GM12875 (cell line): ENCODE results near the gene DDIT4.

Experiments
- H3K4me3 ChIP-seq: one replicate; pipeline ENCODE4 v1.5.1; 2011; ENCODE audit warnings: low read depth, low read length, control low read depth
- TF ChIP-seq, protein P1 (sequence below): IDR thresholded peaks from 2 replicates; pipeline ENCODE4 v1.5.1; 2011; ENCODE audit warnings: low read depth, mild to moderate bottlenecking, control low read depth, inconsistent platforms, low read length, moderate library complexity, borderline replicate concordance; ENCODE audit not compliant: insufficient read depth

DDIT4 gene

DNA sequence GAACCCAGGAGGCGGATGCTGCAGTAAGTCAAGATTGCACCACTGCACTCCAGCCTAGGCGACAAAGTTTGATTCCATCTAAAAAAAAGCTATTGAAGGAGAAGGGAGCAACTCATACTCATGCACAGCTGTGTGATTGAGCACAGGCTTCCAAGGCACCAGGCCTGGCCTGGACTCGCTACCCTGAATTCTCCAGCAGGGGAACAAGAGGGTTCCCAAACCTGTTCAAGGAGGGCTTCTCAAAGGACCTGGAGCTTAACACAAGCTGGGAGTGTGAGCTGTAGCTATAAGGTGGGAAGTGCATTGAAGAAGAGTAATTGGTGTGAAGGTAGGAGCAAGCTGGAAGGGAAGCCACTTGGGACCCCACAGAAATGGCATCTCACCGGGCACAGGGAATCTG is 15.1 kb upstream of the DDIT4 start:
- TF ChIP-seq, protein P1, sequence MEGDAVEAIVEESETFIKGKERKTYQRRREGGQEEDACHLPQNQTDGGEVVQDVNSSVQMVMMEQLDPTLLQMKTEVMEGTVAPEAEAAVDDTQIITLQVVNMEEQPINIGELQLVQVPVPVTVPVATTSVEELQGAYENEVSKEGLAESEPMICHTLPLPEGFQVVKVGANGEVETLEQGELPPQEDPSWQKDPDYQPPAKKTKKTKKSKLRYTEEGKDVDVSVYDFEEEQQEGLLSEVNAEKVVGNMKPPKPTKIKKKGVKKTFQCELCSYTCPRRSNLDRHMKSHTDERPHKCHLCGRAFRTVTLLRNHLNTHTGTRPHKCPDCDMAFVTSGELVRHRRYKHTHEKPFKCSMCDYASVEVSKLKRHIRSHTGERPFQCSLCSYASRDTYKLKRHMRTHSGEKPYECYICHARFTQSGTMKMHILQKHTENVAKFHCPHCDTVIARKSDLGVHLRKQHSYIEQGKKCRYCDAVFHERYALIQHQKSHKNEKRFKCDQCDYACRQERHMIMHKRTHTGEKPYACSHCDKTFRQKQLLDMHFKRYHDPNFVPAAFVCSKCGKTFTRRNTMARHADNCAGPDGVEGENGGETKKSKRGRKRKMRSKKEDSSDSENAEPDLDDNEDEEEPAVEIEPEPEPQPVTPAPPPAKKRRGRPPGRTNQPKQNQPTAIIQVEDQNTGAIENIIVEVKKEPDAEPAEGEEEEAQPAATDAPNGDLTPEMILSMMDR: no peak
- H3K4me3 ChIP-seq: no peak overlapping the region

- TF ChIP-seq, protein P1: no peak
- H3K4me3 ChIP-seq: no peak overlapping the region
Measured at GRCh38 chr10:72259491-72260238, 14.1 kb upstream of the DDIT4 start.

DNA sequence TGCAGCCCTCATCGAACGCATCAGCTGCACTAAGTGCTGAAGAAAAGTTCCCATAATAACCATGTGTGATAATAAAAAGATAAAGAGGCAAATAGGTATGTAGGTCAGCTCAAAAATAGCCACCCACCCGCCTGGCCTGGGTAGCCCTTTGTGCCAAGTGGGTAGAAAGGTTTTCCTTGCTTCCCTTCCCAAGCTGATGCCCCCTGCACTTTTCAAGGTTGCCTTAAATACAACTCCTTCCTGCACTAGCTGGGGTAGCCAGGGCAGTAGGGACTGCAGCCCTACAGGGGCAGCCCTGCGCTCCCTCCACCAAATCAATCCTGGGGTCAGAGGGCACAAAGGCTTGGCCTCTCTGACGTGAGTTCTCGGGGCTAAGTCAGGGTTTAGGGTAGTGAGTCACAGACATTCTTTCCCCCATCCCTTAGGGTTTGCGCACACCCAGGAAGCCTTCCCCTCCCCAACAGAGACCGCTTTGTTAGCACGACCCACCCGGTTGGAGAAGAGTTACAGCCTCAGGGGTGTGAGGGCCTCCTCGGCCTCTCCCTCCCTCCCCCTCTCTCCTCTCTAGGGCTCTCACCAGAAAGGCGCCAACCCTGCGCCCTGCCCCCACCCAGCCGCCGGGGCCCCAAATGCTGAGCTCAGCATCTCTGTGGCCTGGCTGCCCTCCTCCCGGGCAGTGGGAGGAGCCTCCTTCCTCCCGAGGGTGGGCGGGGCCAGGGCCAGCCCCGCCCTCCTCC is 13.3 kb upstream of the DDIT4 start:
- H3K4me3 ChIP-seq: peak overlapping the region; percentile 48
- TF ChIP-seq, protein P1: no peak

- H3K4me3 ChIP-seq: peak overlapping the region; percentile 48
- TF ChIP-seq, protein P1: no peak
Measured at GRCh38 chr10:72260976-72261783, 12.5 kb upstream of the DDIT4 start.

DNA sequence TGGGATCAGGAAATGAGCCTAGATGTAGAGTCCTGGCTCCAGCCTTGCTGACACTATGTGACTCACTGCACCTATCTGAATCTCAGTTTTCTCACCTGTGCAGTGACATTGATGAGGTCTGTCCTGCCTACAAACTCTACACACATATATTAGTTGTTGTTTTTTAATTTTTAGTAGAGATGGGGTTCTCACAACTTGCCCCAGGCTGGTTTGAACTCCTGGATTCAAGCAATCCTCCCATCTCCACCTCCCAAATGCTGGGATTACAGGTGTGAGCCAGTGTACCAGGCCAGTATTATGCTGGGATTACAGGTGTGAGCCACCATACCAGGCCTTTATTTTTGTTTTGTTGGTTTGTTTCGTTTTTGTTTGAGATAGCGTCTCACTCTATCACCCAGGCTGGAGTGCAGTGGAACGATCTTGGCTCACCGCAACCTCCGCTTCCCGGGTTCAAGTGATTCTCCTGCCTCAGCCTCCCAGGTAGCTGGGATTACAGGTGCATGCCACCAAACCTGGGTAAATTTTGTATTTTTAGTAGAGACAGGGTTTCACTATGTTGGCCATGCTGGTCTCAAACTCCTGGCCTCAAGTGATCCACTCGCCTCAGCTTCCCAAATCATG is 11.8 kb upstream of the DDIT4 start:
- H3K4me3 ChIP-seq: no peak overlapping the region
- TF ChIP-seq, protein P1: no peak

GRCh38 chr10:72263613-72264241 is 10.0 kb upstream of the DDIT4 start:
- no peak overlapping the region for H3K4me3 ChIP-seq
- TF ChIP-seq, protein P1: no peak
